CD4-positive, alpha-beta T cell treated with Interleukin-17A for 4 hours (primary cell): ENCODE results near the gene B3GAT3.
"Not testable (repeated sequence)": the region's sequence is repeated elsewhere in the genome, so short reads cannot be mapped to it uniquely, and the experiment has no call there.

ENCODE experiments used
- DNase-seq: peaks from one replicate; pipeline ENCODE4 v3.0.0-alpha.2; 2020; ENCODE audit warnings: mixed read lengths

Gene B3GAT3

GRCh38 chr11:62575156-62575555 lies 46.6 kb downstream of the B3GAT3 start:
- DNase-seq: no peak

- DNase-seq: no peak
Measured at GRCh38 chr11:62574363-62575071, 47.3 kb downstream of the B3GAT3 start.

- DNase-seq: peak; percentile 98
Measured at GRCh38 chr11:62573592-62574362, 48.0 kb downstream of the B3GAT3 start, which contains the start of gene EEF1G. Gene EEF1G, minus strand, starts transcription at chr11:62573891. Its CDS starts 49 bp downstream, at chr11:62573842.

- no peak for DNase-seq
Measured at GRCh38 chr11:62573006-62573591, 48.7 kb downstream of the B3GAT3 start.

GRCh38 chr11:62572431-62572830 lies 49.4 kb downstream of the B3GAT3 start:
- no peak for DNase-seq

- not testable (repeated sequence) for DNase-seq
Measured at GRCh38 chr11:62571493-62571892, 50.3 kb downstream of the B3GAT3 start.

GRCh38 chr11:62570903-62571302 lies 50.9 kb downstream of the B3GAT3 start:
- DNase-seq: not testable (repeated sequence)

GRCh38 chr11:62569611-62570010 lies 52.2 kb downstream of the B3GAT3 start:
- DNase-seq: no peak

- no peak for DNase-seq
Measured at GRCh38 chr11:62567018-62567633, 54.7 kb downstream of the B3GAT3 start.

- no peak for DNase-seq
Measured at GRCh38 chr11:62566247-62566646, 55.5 kb downstream of the B3GAT3 start.
